SH-SY5Y (cell line): Measurements from ENCODE around the gene KLHDC3.

Source experiments
- GATA2 ChIP-seq: IDR thresholded peaks from 2 replicates; pipeline ENCODE4 v1.6.1; 2011; ENCODE audit warnings: mild to moderate bottlenecking, low read depth, low read length
- GATA3 ChIP-seq: IDR thresholded peaks from 2 replicates; pipeline ENCODE4 v1.6.1; 2011; ENCODE audit warnings: low read depth, mild to moderate bottlenecking, low read length, moderate library complexity

DNA sequence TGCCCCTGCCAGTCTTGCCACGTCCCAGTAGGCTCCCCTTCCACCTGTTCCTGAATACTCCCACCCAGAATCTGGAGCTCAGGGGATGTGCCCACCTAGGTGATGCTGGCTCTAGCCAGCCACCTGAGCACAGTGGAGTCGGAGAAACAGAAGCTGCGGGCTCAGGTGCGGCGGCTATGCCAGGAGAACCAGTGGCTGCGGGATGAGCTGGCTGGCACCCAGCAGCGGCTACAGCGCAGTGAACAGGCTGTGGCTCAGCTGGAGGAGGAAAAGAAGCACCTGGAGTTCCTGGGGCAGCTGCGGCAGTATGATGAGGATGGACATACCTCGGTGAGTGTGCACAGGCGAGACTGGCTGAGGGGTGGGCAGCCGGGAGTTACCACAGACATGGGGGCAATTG is 48.8 kb downstream of the KLHDC3 start:
- no peak for TF ChIP-seq GATA2
- TF ChIP-seq GATA3, result no peak
